ENCODE measurements around the gene GPR15LG.
A peak's percentile ranks its signal among the peaks of the same experiment; 100 is the strongest.

The GPR15LG gene

GRCh38 chr10:84221916-84222315 lies 48.3 kb downstream of the GPR15LG start:
- H4K8ac ChIP-seq (ENCODE audit: low read depth, low read length), result no peak overlapping the region
- no peaks in the 10 kb centered on the region for H3K79me2 ChIP-seq (ENCODE audit: control insufficient read depth, insufficient read depth, low read length, poor library complexity)
- DNase-seq, result no peak
- H2BK5ac ChIP-seq (ENCODE audit: low read depth, low read length, poor library complexity), result no peak overlapping the region
- no peak overlapping the region for H2AFZ ChIP-seq (ENCODE audit: insufficient read depth, low read length, poor library complexity)
- H4K91ac ChIP-seq (ENCODE audit: low read depth, low read length), result no peak overlapping the region
- no peaks in the 10 kb centered on the region for H3K79me1 ChIP-seq (ENCODE audit: low read length)
- no peak overlapping the region for H3K23ac ChIP-seq (ENCODE audit: low read length)
- H3K27me3 ChIP-seq (ENCODE audit: insufficient read depth, low read length), result no peaks in the 10 kb centered on the region
- no peak overlapping the region for H3K4me3 ChIP-seq (ENCODE audit: low read depth, low read length)
- no peak overlapping the region for H3K14ac ChIP-seq (ENCODE audit: low read length)
- H3K4ac ChIP-seq (ENCODE audit: low read depth, low read length), result no peak overlapping the region
- H3K9me3 ChIP-seq (ENCODE audit: insufficient read depth, low read depth, low read length), result peaks cover 2% of the 10 kb centered on the region
- H2BK120ac ChIP-seq (ENCODE audit: insufficient read depth, low read length, poor library complexity), result no peak overlapping the region
- H2AK5ac ChIP-seq (ENCODE audit: low read length), result no peak overlapping the region
- no peaks in the 10 kb centered on the region for H3K4me1 ChIP-seq (ENCODE audit: control insufficient read depth in 1 of 2, insufficient read depth in 2 of 2, low read length in 2 of 2)
- H2BK12ac ChIP-seq (ENCODE audit: low read length), result no peak overlapping the region
- H3K4me2 ChIP-seq (ENCODE audit: low read length), result no peak overlapping the region
- no peak overlapping the region for H3K9ac ChIP-seq (ENCODE audit: low read length)
- H3K36me3 ChIP-seq (ENCODE audit: control insufficient read depth in 1 of 2, insufficient read depth in 2 of 2, low read length in 2 of 2), result no peaks in the 10 kb centered on the region
- no peak overlapping the region for H3K18ac ChIP-seq (ENCODE audit: low read length)
- no peak overlapping the region for H4K12ac ChIP-seq (ENCODE audit: low read depth, low read length)
- no CpG with 5 or more reads among the region's 8 CpGs for WGBS (ENCODE audit: extremely low coverage, insufficient coverage, insufficient read length)
- no peak overlapping the region for H3K27ac ChIP-seq (ENCODE audit: low read depth, low read length)

- Histone ChIP-seq H4K91ac (ENCODE audit: low read depth, low read length) (no peak overlapping the region), H3K36me3 (ENCODE audit: control insufficient read depth in 1 of 2, insufficient read depth in 2 of 2, low read length in 2 of 2) (no peaks in the 10 kb centered on the region), H3K9ac (ENCODE audit: low read length) (no peak overlapping the region), H3K4ac (ENCODE audit: low read depth, low read length) (no peak overlapping the region), H4K12ac (ENCODE audit: low read depth, low read length) (no peak overlapping the region), H3K4me2 (ENCODE audit: low read length) (no peak overlapping the region), H3K27ac (ENCODE audit: low read depth, low read length) (no peak overlapping the region), H2AFZ (ENCODE audit: insufficient read depth, low read length, poor library complexity) (no peak overlapping the region), H3K79me2 (ENCODE audit: control insufficient read depth, insufficient read depth, low read length, poor library complexity) (no peaks in the 10 kb centered on the region), H3K14ac (ENCODE audit: low read length) (no peak overlapping the region), H3K9me3 (ENCODE audit: insufficient read depth, low read depth, low read length) (peaks cover 2% of the 10 kb centered on the region), H3K4me1 (ENCODE audit: control insufficient read depth in 1 of 2, insufficient read depth in 2 of 2, low read length in 2 of 2) (no peaks in the 10 kb centered on the region), H3K4me3 (ENCODE audit: low read depth, low read length) (no peak overlapping the region), H2BK120ac (ENCODE audit: insufficient read depth, low read length, poor library complexity) (no peak overlapping the region), H3K79me1 (ENCODE audit: low read length) (no peaks in the 10 kb centered on the region), H2BK5ac (ENCODE audit: low read depth, low read length, poor library complexity) (no peak overlapping the region), H3K23ac (ENCODE audit: low read length) (no peak overlapping the region), H3K27me3 (ENCODE audit: insufficient read depth, low read length) (no peaks in the 10 kb centered on the region), H2AK5ac (ENCODE audit: low read length) (no peak overlapping the region), H3K18ac (ENCODE audit: low read length) (no peak overlapping the region), H4K8ac (ENCODE audit: low read depth, low read length) (no peak overlapping the region), H2BK12ac (ENCODE audit: low read length) (no peak overlapping the region)
- peak; percentile 82 to 91 for DNase-seq
- no CpG with 5 or more reads among the region's 6 CpGs for WGBS (ENCODE audit: extremely low coverage, insufficient coverage, insufficient read length)
These were observed 50.9 kb downstream of the GPR15LG start for GRCh38 chr10:84224411-84225028.

- WGBS (ENCODE audit: extremely low coverage, insufficient coverage, insufficient read length), result no CpG with 5 or more reads among the region's 6 CpGs
- H4K8ac ChIP-seq (ENCODE audit: low read depth, low read length), result no peak within 1 kb of the TSS
These were observed 52.0 kb downstream of the GPR15LG start, which contains the start of gene LRIT2 for GRCh38 chr10:84225427-84226173. Gene LRIT2 (minus strand): TSS chr10:84225544. CDS start chr10:84225520, 24 bp downstream.

GRCh38 chr10:84226616-84227015 lies 53.0 kb downstream of the GPR15LG start:
- H2AFZ ChIP-seq (ENCODE audit: insufficient read depth, low read length, poor library complexity), result no peak overlapping the region
- H3K4me1 ChIP-seq (ENCODE audit: control insufficient read depth in 1 of 2, insufficient read depth in 2 of 2, low read length in 2 of 2), result no peaks in the 10 kb centered on the region
- no peak overlapping the region for H3K23ac ChIP-seq (ENCODE audit: low read length)
- no peak overlapping the region for H2AK5ac ChIP-seq (ENCODE audit: low read length)
- H3K36me3 ChIP-seq (ENCODE audit: control insufficient read depth in 1 of 2, insufficient read depth in 2 of 2, low read length in 2 of 2), result no peaks in the 10 kb centered on the region
- H2BK5ac ChIP-seq (ENCODE audit: low read depth, low read length, poor library complexity), result no peak overlapping the region
- H3K14ac ChIP-seq (ENCODE audit: low read length), result no peak overlapping the region
- no peak overlapping the region for H4K91ac ChIP-seq (ENCODE audit: low read depth, low read length)
- no peaks in the 10 kb centered on the region for H3K9me3 ChIP-seq (ENCODE audit: insufficient read depth, low read depth, low read length)
- no peak overlapping the region for H3K4me3 ChIP-seq (ENCODE audit: low read depth, low read length)
- no peak overlapping the region for H4K12ac ChIP-seq (ENCODE audit: low read depth, low read length)
- WGBS (ENCODE audit: extremely low coverage, insufficient coverage, insufficient read length), result no CpG with 5 or more reads among the region's 3 CpGs
- H3K79me2 ChIP-seq (ENCODE audit: control insufficient read depth, insufficient read depth, low read length, poor library complexity), result no peaks in the 10 kb centered on the region
- no peak overlapping the region for H2BK12ac ChIP-seq (ENCODE audit: low read length)
- H3K27ac ChIP-seq (ENCODE audit: low read depth, low read length), result no peak overlapping the region
- no peak for DNase-seq
- no peak overlapping the region for H3K18ac ChIP-seq (ENCODE audit: low read length)
- no peak overlapping the region for H4K8ac ChIP-seq (ENCODE audit: low read depth, low read length)
- no peak overlapping the region for H2BK120ac ChIP-seq (ENCODE audit: insufficient read depth, low read length, poor library complexity)
- no peak overlapping the region for H3K4ac ChIP-seq (ENCODE audit: low read depth, low read length)
- no peak overlapping the region for H3K4me2 ChIP-seq (ENCODE audit: low read length)
- H3K27me3 ChIP-seq (ENCODE audit: insufficient read depth, low read length), result no peaks in the 10 kb centered on the region
- no peak overlapping the region for H3K9ac ChIP-seq (ENCODE audit: low read length)
- H3K79me1 ChIP-seq (ENCODE audit: low read length), result no peaks in the 10 kb centered on the region

More at GRCh38 chr10:84225427-84226173, 52.0 kb downstream of the GPR15LG start, which contains the start of gene LRIT2:
- Histone ChIP-seq H3K14ac (ENCODE audit: low read length) (no peak within 1 kb of the TSS), H3K23ac (ENCODE audit: low read length) (no peak within 1 kb of the TSS), H4K91ac (ENCODE audit: low read depth, low read length) (no peak within 1 kb of the TSS), H3K9ac (ENCODE audit: low read length) (no peak within 1 kb of the TSS), H2AFZ (ENCODE audit: insufficient read depth, low read length, poor library complexity) (no peak within 1 kb of the TSS), H3K36me3 (ENCODE audit: control insufficient read depth in 1 of 2, insufficient read depth in 2 of 2, low read length in 2 of 2) (no peaks in the 10 kb centered on the region), H3K27ac (ENCODE audit: low read depth, low read length) (no peak within 1 kb of the TSS), H3K79me1 (ENCODE audit: low read length) (no peaks in the 10 kb centered on the region), H3K18ac (ENCODE audit: low read length) (no peak within 1 kb of the TSS), H3K4me2 (ENCODE audit: low read length) (no peak within 1 kb of the TSS), H4K12ac (ENCODE audit: low read depth, low read length) (no peak within 1 kb of the TSS), H3K27me3 (ENCODE audit: insufficient read depth, low read length) (no peaks in the 10 kb centered on the region), H2BK120ac (ENCODE audit: insufficient read depth, low read length, poor library complexity) (no peak within 1 kb of the TSS), H3K9me3 (ENCODE audit: insufficient read depth, low read depth, low read length) (peaks cover 2% of the 10 kb centered on the region), H3K4me1 (ENCODE audit: control insufficient read depth in 1 of 2, insufficient read depth in 2 of 2, low read length in 2 of 2) (no peaks in the 10 kb centered on the region), H2BK12ac (ENCODE audit: low read length) (no peak within 1 kb of the TSS), H3K4me3 (ENCODE audit: low read depth, low read length) (no peak within 1 kb of the TSS), H2BK5ac (ENCODE audit: low read depth, low read length, poor library complexity) (no peak within 1 kb of the TSS), H2AK5ac (ENCODE audit: low read length) (no peak within 1 kb of the TSS), H3K4ac (ENCODE audit: low read depth, low read length) (no peak within 1 kb of the TSS), H3K79me2 (ENCODE audit: control insufficient read depth, insufficient read depth, low read length, poor library complexity) (no peaks in the 10 kb centered on the region)
- DNase-seq, result peak in 1 of 2 donors; percentile 62
